H1 (cell line): Measurements from ENCODE around the gene GTF3C5. TPM values are rescaled to one million over a fixed set of nuclear protein-coding genes. Genes with fewer than 3 reads are reported as not detected.

Experiments used
- CTCF ChIA-PET: fragments of 300-600 bp; sonication (Branson Sonifier 250); formaldehyde crosslinking; loops from one replicate; lab custom pipeline; 2021; ENCODE audit not compliant: partially characterized antibody; lab: Charles Lee
- POLR2A ChIA-PET: fragments of 300-600 bp; sonication (Branson Sonifier 250); formaldehyde crosslinking; loops from one replicate; lab custom pipeline; 2021; ENCODE audit warnings: inconsistent platforms; ENCODE audit not compliant: partially characterized antibody; lab: Charles Lee
- DNase-seq, 2 experiments: peaks; one replicate each; pipeline versions ENCODE4 v3.0.0 to v3.0.0-alpha.2; 2010 to 2022; ENCODE audit warnings: low spot score in 2 of 2, low read depth in 1 of 2, mixed read lengths in 1 of 2
- FAIRE-seq: peaks from 2 replicates; lab custom pipeline; 2011; peaks lifted over from hg19 to GRCh38; lab: Jason Lieb, UNC
- H2AFZ ChIP-seq: 2 replicates; pipeline ENCODE4 v1.8.1; 2012; ENCODE audit warnings: low read length, inconsistent platforms
- H2AK5ac ChIP-seq: 2 replicates; pipeline ENCODE4 v1.6.1; 2013; ENCODE audit warnings: low read depth, low read length
- H2BK120ac ChIP-seq: replicated peaks from 2 replicates; pipeline ENCODE3; 2013; ENCODE audit warnings: low read depth, low read length, inconsistent platforms
- H2BK12ac ChIP-seq: 2 replicates; pipeline ENCODE4 v1.6.1; 2013; ENCODE audit warnings: low read depth, low read length
- H2BK15ac ChIP-seq: 2 replicates; pipeline ENCODE4 v1.6.1; 2013; ENCODE audit warnings: low read length
- H2BK20ac ChIP-seq: 2 replicates; pipeline ENCODE4 v1.6.1; 2013; ENCODE audit warnings: low read length
- H2BK5ac ChIP-seq: 2 replicates; pipeline ENCODE4 v1.6.1; 2013; ENCODE audit warnings: low read depth, low read length
- H3K14ac ChIP-seq: 2 replicates; pipeline ENCODE4 v1.6.1; 2013; ENCODE audit warnings: inconsistent platforms; ENCODE audit not compliant: insufficient read length
- H3K18ac ChIP-seq: 2 replicates; pipeline ENCODE4 v1.6.1; 2013; ENCODE audit warnings: low read length; ENCODE audit errors: extremely low read depth
- H3K23ac ChIP-seq: 2 replicates; pipeline ENCODE4 v1.6.1; 2013; ENCODE audit warnings: inconsistent platforms; ENCODE audit not compliant: insufficient read length
- H3K23me2 ChIP-seq: 2 replicates; pipeline ENCODE4 v1.6.1; 2013; ENCODE audit warnings: low read depth, low read length
- H3K27ac ChIP-seq: 2 replicates; pipeline ENCODE4 v1.6.1; 2011; ENCODE audit warnings: low read depth, low read length, inconsistent platforms
- H3K27me3 ChIP-seq, 4 experiments: replicated peaks in 1 of 4; 1 replicate in 1 of 4; 2 replicates in 3 of 4; pipeline versions ENCODE4 v1.6.1 to v1.8.1; 2011 to 2013; ENCODE audit warnings: low read length in 3 of 4, mild to moderate bottlenecking in 3 of 4, inconsistent platforms in 2 of 4, mixed read lengths in 2 of 4, moderate library complexity in 1 of 4; ENCODE audit not compliant: control insufficient read depth in 3 of 4, insufficient read depth in 3 of 4; ENCODE audit errors: extremely low read depth in 1 of 4
- H3K36me3 ChIP-seq, 4 experiments: 2 replicates each; pipeline versions ENCODE4 v1.6.1 to v1.8.1; 2011 to 2013; ENCODE audit warnings: mild to moderate bottlenecking in 4 of 4, low read length in 3 of 4, moderate library complexity in 2 of 4, control low read depth in 1 of 4, inconsistent platforms in 1 of 4; ENCODE audit not compliant: insufficient read depth in 4 of 4, control insufficient read depth in 2 of 4
- H3K4ac ChIP-seq: replicated peaks from 2 replicates; pipeline ENCODE3; 2013; ENCODE audit warnings: low read length, low read depth, mixed read lengths, inconsistent platforms; ENCODE audit not compliant: insufficient read length
- H3K4me1 ChIP-seq, 4 experiments: replicated peaks in 1 of 4; 1 replicate in 1 of 4; 2 replicates in 3 of 4; pipeline versions ENCODE4 v1.6.1 to v1.8.1; 2011 to 2013; ENCODE audit warnings: low read length in 3 of 4, inconsistent platforms in 2 of 4, mixed read lengths in 1 of 4; ENCODE audit not compliant: insufficient read depth in 4 of 4, control insufficient read depth in 3 of 4
- H3K4me2 ChIP-seq, 2 experiments: 2 replicates each; pipeline versions ENCODE4 v1.6.1 to v1.8.1; 2011 to 2013; ENCODE audit warnings: low read depth in 2 of 2, low read length in 2 of 2, control low read depth in 1 of 2, inconsistent platforms in 1 of 2, mild to moderate bottlenecking in 1 of 2; ENCODE audit not compliant: insufficient read depth in 1 of 2
- H3K4me3 ChIP-seq, 4 experiments: fragments of 200-600, 300-600 bp in 1 of 4; sonication (generic), shearing (Covaris generic), sonication (Bioruptor Twin) in 1 of 4; 2 replicates each; pipeline versions ENCODE4 v1.5.1 to v1.8.1; 2011 to 2016; ENCODE audit warnings: low read length in 4 of 4, low read depth in 3 of 4, control low read depth in 2 of 4, inconsistent platforms in 2 of 4, mild to moderate bottlenecking in 2 of 4, mixed read lengths in 1 of 4, moderate library complexity in 1 of 4; ENCODE audit not compliant: insufficient read depth in 2 of 4; ENCODE audit errors: extremely low read depth in 1 of 4
- H3K56ac ChIP-seq: replicated peaks from 2 replicates; pipeline ENCODE3; 2013; ENCODE audit warnings: low read depth, mild to moderate bottlenecking, mixed read lengths, low read length, inconsistent platforms; ENCODE audit not compliant: insufficient read length
- H3K79me1 ChIP-seq: 2 replicates; pipeline ENCODE4 v1.6.1; 2013; ENCODE audit warnings: low read depth, low read length, control low read depth
- H3K79me2 ChIP-seq, 2 experiments: 2 replicates each; pipeline versions ENCODE4 v1.6.1 to v1.8.1; 2012 to 2013; ENCODE audit warnings: low read length in 2 of 2, mild to moderate bottlenecking in 2 of 2, inconsistent platforms in 1 of 2; ENCODE audit not compliant: insufficient read depth in 2 of 2, control insufficient read depth in 1 of 2
- H3K9ac ChIP-seq, 4 experiments: replicated peaks in 1 of 4; 1 replicate in 1 of 4; 2 replicates in 3 of 4; pipeline versions ENCODE4 v1.6.1 to v1.8.1; 2011 to 2013; ENCODE audit warnings: low read depth in 3 of 4, low read length in 3 of 4, control low read depth in 2 of 4, mild to moderate bottlenecking in 2 of 4, moderate library complexity in 2 of 4, inconsistent platforms in 1 of 4; ENCODE audit errors: extremely low read depth in 1 of 4
- H3K9me3 ChIP-seq, 2 experiments: 2 replicates each; pipeline versions ENCODE4 v1.6.1 to v1.8.1; 2012 to 2013; ENCODE audit warnings: mild to moderate bottlenecking in 2 of 2, moderate library complexity in 2 of 2, control low read depth in 1 of 2, inconsistent platforms in 1 of 2, low read depth in 1 of 2, low read length in 1 of 2, mixed read lengths in 1 of 2; ENCODE audit not compliant: insufficient read depth in 2 of 2
- H4K20me1 ChIP-seq, 2 experiments: replicated peaks in 1 of 2; 2 replicates each; pipeline versions ENCODE3 to v1.8.1; 2011 to 2013; ENCODE audit warnings: inconsistent platforms in 2 of 2, low read length in 2 of 2, mild to moderate bottlenecking in 1 of 2; ENCODE audit not compliant: insufficient read depth in 2 of 2, control insufficient read depth in 1 of 2
- H4K5ac ChIP-seq: 2 replicates; pipeline ENCODE4 v1.6.1; 2013; ENCODE audit warnings: low read length, low read depth, mixed read lengths, inconsistent platforms; ENCODE audit not compliant: insufficient read length
- H4K8ac ChIP-seq: 2 replicates; pipeline ENCODE4 v1.8.0; 2013; ENCODE audit warnings: mild to moderate bottlenecking, moderate library complexity, low read length, inconsistent platforms; ENCODE audit not compliant: insufficient read depth; ENCODE audit errors: extremely low read depth
- H4K91ac ChIP-seq: replicated peaks from 2 replicates; pipeline ENCODE3; 2013; ENCODE audit warnings: low read length, mixed read lengths, inconsistent platforms; ENCODE audit not compliant: insufficient read length
- ASH2L ChIP-seq: fragments of 200-600, 300-600 bp; sonication (generic); IDR thresholded peaks from one replicate; pipeline ENCODE4 v1.7.1; 2017; ENCODE audit warnings: low read length
- EZH2 ChIP-seq: fragments of 200-600 bp; sonication (generic); IDR thresholded peaks from 2 replicates; pipeline ENCODE4 v1.7.1; 2012; ENCODE audit warnings: low read depth, mild to moderate bottlenecking, moderate library complexity, low read length, inconsistent platforms; ENCODE audit not compliant: severe bottlenecking
- RBBP5 ChIP-seq: IDR thresholded peaks from 2 replicates; pipeline ENCODE4 v1.7.1; 2012; ENCODE audit warnings: low read depth, mild to moderate bottlenecking, inconsistent platforms, low read length, moderate library complexity, borderline replicate concordance
- RNF2 ChIP-seq: fragments of 200-900, 300-1000 bp; sonication (generic); IDR thresholded peaks from 2 replicates; pipeline ENCODE4 v1.7.1; 2016; ENCODE audit warnings: borderline replicate concordance, low read depth, mild to moderate bottlenecking, antibody characterized with exemption, low read length; ENCODE audit not compliant: poor library complexity, severe bottlenecking; ENCODE audit errors: missing control alignments
- TAF7 ChIP-seq: optimal IDR thresholded peaks from 2 replicates; pipeline ENCODE3; 2011; ENCODE audit warnings: low read depth, mild to moderate bottlenecking, inconsistent platforms, low read length, moderate library complexity, borderline replicate concordance
- YY1 ChIP-seq: IDR thresholded peaks from 2 replicates; pipeline ENCODE4 v1.6.1; 2011; ENCODE audit warnings: low read depth, mild to moderate bottlenecking, low read length
- WGBS, 2 experiments: shearing (Covaris generic) in 1 of 2; methylation state at CpG; one replicate each; pipeline versions ENCODE4 v1.1.6 to v1.1.7; 2013 to 2015; ENCODE audit warnings: low lambda C conversion rate in 2 of 2, mixed read lengths in 2 of 2, inconsistent platforms in 1 of 2, low coverage in 1 of 2, missing lambda C conversion rate in 1 of 2; ENCODE audit not compliant: insufficient replicate concordance in 2 of 2, insufficient coverage in 1 of 2, insufficient read length in 1 of 2; ENCODE audit errors: extremely low coverage in 1 of 2, missing lambda C conversion rate in 1 of 2; 5-methylcytosine and 5-hydroxymethylcytosine counted together
- polyA plus RNA-seq, 7 experiments: library from polyadenylated mRNA; depleted of rRNA in 3 of 7; stranded (reverse) in 5 of 7; unstranded in 2 of 7; fragments of >200 nt in 5 of 7; fragments of 200-250 nt in 2 of 7; gene quantifications; 1 replicate in 5 of 7; 2 replicates in 1 of 7; 4 replicates in 1 of 7; pipeline versions ENCODE4 v1.2.1 to v1.2.3, GENCODE V29; 2011 to 2013; ENCODE audit warnings: missing spikeins in 2 of 7, mixed read lengths in 2 of 7
- total RNA-seq: library from RNA; stranded (reverse); fragmentation: NEBNext Ultra II Directional; extraction: Animal tissue kit (Norgen Biotek cat#: 25700); gene quantifications from 2 replicates; pipeline ENCODE4 v1.2.1, GENCODE V29; 2021

GTF3C5 gene
- total and polyA plus RNA-seq, 2 of the 8 experiments (the other 6 are each of a cell fraction or from before 2014, with no cell fraction given), result 78.7 to 87.1 TPM

DNA sequence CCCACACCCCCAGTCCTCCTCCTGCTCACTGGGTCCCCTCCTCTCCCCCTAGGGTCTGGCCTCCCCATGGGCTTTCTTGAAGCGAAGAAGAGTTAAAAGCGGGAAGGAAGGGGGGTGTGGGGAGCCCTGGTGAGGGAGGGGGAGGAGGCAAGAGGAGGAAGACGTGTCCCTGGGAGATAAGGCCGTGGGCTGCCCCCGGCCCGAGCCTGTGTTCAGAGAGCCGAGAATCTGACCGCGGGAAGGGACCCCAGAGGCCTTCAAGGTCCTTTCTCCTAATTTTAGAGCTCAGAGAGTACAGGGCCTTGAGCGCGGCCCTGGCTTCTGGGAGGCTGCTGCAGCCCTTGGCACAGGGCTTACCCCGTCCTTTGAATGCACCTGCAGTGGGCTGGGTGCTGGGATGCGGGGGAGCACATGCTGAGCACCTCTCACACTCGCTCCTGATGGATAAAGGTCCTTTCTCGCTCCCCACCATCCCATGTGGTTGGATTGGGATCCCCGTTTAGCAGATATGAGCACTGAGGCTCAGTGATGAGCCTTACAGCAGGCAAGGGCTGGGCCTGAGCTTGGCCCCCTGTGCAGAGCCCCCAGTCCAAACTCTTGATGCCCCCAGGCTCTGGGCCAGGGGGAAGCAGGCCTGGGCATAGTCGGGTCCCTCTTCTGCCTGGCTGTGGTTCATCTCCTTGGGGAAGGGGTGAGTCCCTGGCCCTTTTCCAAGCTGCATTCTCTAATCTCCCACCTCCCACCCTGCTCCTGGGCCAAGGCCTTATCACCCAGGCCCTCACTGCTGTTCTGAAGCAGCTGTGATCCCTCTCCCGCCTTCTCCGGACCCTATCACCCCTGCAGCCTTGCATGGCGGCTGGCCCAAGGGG lies 46.4 kb upstream of the GTF3C5 start:
- POLR2A ChIA-PET, result interaction anchor here (0.7 to 1.6 kb wide), 2 partner anchors 9 to 44 kb away, joined by 3 read pairs; no protein-coding TSS in a partner anchor
- Histone ChIP-seq H3K23me2 (no peaks in the 10 kb centered on the region), H3K23ac (no peak overlapping the region), H3K27me3 (peaks cover 0 to 5% (median 2%) of the 10 kb centered on the region in 4 experiments; a peak in 2 of 7 replicates), H3K14ac (no peak overlapping the region), H2BK120ac (no peak overlapping the region), H3K79me2 (no peaks in the 10 kb centered on the region), H3K4me1 (no peaks in the 10 kb centered on the region; a peak in 1 of 7 replicates), H4K20me1 (no peaks in the 10 kb centered on the region), H3K9me3 (no peaks in the 10 kb centered on the region), H3K79me1 (no peaks in the 10 kb centered on the region), H2BK15ac (no peak overlapping the region), H2BK20ac (no peak overlapping the region), H3K18ac (no peak overlapping the region), H3K4ac (no peak overlapping the region), H2BK5ac (no peak overlapping the region), H4K5ac (no peak overlapping the region), H3K4me2 (no peak overlapping the region), H4K91ac (no peak overlapping the region), H3K27ac (no peak overlapping the region), H3K36me3 (no peaks in the 10 kb centered on the region), H4K8ac (peak overlapping the region; percentile 19; the same call in 1 of the 2 replicates), H2BK12ac (no peak overlapping the region), H3K56ac (no peak overlapping the region), H2AK5ac (no peak overlapping the region), H3K4me3 (no peak overlapping the region), H3K9ac (no peak overlapping the region), H2AFZ (no peak overlapping the region)
- CTCF ChIA-PET, result interaction anchor here (3.0 kb wide), 1 partner anchor 40 kb away, joined by 10 read pairs; no protein-coding TSS in a partner anchor
- DNase-seq (no peak), FAIRE-seq (no peak)
- WGBS, 2 experiments, result 69% methylated on average over 12 of the region's 20 CpGs; no CpG with 5 or more reads in 1 of the 2 experiments
- TF ChIP-seq EZH2, result no peak
- TF ChIP-seq RNF2, result no peak
- TF ChIP-seq YY1, result no peak
- TF ChIP-seq RBBP5, result no peak
- no peak for TF ChIP-seq TAF7
- TF ChIP-seq ASH2L, result no peak
